ENCODE data around the gene SLC4A4.

GRCh38 chr4:71564775-71565174, 226.0 kb downstream of the SLC4A4 start:
- TF ChIP-seq CTCF (IDR thresholded peaks at IDR 0.05 in 4 of 5, conservative IDR thresholded peaks at IDR 0.05 in 1 of 5), result no peak
- TF ChIP-seq POLR2A (IDR thresholded peaks at IDR 0.05), result no peak

All from gastrocnemius medialis (tissue), 4 donors.